Measurements from ENCODE around the gene TMEM11. TPM values are rescaled to one million over a fixed set of nuclear protein-coding genes. Genes with fewer than 3 reads are reported as not detected.

The TMEM11 gene
- total RNA-seq, 1 donor from 2014 or later = 11.2 TPM

GRCh38 chr17:21177854-21178600 lies 35.9 kb downstream of the TMEM11 start:
- DNase-seq = no peak

GRCh38 chr17:21177401-21177800 lies 36.6 kb downstream of the TMEM11 start:
- DNase-seq = no peak

DNA sequence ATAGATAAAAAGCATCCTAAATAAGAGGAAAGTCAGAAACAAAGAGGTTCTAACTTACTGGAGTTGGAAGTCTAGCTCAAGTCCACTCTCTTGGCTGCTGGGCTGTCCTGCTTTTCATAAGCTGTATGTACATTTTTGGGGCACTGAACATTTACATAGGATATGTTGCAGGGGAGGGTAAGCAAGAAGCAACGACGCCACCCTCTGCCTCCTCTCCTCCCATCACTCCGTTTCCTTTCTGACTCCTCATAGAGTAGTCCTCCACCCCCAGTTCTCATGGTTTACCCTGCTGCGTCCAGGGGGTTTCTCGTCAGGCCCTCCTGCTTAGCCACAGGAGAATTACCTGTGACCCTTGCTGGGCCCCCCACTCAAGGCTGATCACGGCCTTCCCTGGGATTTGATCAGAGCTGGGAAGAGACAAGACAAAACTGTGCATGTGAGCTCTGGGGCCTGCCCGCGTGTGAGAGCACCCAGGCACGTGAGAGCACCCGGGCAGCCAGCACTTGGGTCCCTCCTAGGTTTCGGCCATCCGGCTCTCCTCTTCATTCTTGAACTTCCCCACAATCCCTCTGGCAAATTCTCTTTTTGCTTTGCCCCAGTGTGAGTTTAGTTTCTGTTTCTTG lies 37.1 kb downstream of the TMEM11 start:
- DNase-seq = no peak

DNA sequence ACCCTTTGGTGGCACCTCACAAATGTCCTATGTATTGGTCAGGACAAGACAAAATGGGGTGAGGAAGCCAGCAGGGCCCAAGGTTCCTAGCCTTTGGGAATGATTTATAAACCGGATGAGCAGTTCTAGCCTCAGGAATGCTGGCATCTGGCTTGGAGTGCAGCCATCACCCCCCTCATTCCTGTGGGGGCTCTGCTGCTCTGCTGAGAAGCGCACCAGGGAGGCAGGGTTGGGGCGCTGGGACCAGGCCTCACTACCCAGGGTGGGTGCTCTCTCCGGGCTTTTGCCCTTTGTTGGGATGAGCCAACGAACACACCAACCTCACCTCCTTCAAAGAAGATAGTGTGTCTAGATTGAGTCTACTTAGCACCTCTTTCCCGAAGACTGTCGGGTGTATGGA lies 39.2 kb downstream of the TMEM11 start:
- no peak for DNase-seq

GRCh38 chr17:21174186-21174585 lies 39.8 kb downstream of the TMEM11 start:
- DNase-seq = no peak

DNA sequence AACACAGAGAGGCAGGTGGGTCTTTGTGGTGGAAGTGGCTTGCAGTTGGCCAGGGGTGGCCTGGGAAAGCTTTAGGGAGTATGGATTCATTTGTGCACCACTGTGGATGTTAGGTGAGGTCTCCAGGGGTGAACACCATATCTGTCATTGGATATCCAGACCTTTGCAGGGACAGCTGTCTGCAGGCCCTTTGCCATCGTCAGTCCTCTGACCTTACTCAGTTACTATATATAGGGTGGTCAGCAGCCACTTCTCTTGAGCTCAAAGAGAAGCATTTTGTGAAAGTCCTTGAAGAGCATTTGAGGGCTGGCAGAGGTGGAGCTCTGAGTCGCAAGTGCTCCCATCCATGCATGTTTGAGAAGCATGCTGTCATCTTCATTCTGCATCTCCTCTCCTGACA lies 40.4 kb downstream of the TMEM11 start:
- no peak for DNase-seq

DNA sequence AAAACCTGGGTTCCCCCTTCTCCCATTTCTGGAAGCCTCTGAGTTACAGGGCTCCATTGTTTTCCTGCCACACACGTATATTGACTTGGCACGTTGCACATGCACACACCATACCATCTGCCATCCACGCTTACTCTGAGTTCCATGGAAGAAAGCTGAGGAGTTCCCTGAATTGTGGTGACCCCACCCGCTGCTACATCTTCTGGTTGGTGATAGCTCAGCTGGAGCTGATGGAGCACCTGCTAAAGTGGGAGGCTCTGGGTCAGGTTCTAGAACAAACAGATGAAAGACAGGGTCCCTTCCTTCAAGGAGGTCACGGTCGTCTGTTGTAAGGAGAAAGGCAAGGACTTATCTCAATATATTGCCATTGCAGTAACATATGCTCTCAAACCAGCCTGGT lies 41.1 kb downstream of the TMEM11 start:
- DNase-seq = no peak

DNA sequence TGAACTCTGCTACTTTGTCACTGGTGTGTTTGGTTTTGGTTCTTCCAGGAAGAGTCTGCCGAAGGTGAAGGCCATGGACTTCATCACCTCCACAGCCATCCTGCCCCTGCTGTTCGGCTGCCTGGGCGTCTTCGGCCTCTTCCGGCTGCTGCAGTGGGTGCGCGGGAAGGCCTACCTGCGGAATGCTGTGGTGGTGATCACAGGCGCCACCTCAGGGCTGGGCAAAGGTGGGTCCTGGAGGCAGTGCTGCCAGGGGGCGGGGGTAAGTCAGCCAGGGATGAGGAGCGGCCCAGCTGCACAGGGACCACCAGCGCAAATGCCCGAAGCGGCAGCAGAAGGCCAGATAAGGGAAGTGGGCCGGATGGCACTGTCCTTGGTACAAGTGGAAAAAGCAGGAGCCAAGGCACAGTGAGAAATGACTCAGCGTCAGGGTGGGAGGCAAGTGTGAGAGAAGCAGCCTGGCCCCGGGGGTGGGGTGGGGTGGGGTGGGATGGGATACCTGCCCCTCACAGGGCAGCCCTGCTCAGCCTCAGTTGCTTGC lies 41.9 kb downstream of the TMEM11 start:
- DNase-seq = no peak

DNA sequence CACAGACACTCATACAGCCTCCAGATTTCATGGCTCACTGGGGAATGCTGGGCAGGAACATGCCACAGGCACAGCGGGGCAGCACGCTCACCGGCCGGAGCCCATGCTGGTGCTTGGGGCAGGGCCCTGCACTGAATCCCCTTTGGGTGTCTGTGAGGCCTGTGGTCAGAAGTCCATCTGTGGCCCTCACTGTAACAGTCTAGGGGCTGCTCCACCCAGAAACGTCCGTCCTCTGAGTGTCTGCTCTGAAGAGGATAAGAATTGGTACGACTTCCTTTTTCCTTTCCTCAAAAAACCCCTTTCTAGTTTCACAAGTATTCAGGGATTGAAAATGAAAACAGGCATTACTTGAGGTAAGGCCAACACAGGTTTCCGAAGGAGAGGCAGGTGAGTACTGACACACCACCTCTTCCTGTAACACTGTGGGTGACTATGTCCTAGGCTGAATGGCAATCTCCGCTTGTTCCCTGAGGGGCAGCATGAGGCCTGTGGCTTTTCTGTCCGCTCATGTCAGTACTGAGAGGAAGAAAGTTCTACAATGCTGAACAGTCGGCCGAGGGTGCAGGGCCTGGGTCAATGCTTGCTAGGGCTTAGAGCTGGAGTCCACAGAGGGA lies 42.5 kb downstream of the TMEM11 start:
- DNase-seq = no peak

GRCh38 chr17:21170809-21171208 lies 43.2 kb downstream of the TMEM11 start:
- no peak for DNase-seq

- no peak for DNase-seq
Observed at GRCh38 chr17:21169496-21169895, 44.5 kb downstream of the TMEM11 start.

GRCh38 chr17:21168555-21168865 lies 45.5 kb downstream of the TMEM11 start:
- no peak for DNase-seq

DNA sequence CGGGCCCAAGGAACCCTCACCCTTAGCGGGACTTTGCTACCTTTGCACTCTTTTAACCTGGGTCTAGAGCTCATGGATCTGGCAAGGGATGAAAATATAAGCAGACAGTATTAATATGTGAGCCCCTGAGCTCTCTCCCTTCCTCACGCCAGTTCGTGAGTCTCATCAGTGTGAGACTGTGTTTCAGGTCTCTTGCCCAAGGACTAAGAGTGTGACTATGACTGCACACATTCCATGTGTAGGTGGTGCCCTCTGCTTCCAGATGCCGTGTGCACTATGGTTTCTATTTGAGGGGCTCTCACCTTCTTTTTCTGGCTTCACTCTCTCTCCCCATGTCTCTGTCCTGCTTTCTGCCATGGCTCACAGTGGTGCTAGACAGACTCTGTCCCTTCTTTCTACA lies 46.7 kb downstream of the TMEM11 start:
- no peak for DNase-seq

DNA sequence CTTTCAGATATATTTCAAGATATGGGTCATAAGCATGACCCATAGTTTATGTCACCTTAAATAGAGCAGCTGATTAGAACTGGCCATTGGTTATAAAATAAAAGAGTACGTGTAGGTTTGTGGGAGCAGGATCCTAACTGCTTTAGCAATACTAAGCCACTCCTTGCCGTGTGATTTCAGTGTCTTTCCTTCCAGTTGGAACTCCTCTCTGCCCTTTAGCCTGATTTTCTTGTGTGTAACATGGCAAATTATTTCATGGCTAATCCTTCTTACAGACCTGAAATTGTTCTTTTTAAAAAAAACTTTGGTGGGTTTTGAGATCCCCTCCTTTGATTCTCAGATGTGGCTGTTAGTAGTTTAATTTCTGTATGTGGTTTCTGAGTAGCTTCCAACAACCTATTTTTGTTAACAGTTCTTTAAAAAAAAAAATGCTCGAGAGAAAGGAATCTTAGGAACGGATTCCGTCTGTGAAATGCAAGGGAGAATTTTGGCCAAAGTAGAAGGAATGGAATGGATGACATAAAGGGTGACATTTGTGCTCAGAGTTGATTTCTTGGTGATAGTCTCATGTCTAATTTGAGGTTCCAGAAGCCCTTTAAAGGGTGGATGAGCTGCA lies 47.3 kb downstream of the TMEM11 start:
- DNase-seq = no peak

DNA sequence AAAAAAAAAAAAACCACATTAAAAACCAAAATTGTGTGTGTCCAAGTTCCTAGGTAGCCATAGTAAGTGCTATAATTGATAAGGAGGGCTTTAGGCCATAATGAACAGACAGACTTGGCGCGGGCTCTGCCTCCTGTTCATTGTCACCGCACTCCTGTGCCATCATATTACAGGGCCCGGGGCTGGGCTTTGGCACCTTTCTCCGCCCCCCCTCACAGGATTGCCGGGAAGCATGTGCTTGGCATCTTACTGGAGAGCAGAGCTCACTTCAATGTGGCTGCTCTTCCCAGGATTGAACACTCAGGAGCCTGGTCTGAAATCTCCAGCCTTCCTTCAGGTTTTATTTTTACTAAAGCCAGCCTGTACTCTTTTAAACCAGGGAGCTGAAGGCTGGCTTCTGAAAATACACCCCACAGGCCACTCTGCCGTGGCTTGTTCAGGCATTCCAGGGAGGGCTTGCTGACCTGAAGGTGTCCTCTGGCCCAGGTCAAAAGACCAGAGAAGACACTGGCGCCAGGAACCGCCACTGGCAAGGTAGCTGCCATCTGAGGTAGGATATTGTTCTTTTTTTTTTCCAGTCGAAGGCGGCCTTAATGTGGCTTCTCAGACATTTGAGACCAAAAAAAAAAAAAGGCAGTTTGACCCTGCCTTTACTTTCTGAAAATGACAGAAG lies 47.9 kb downstream of the TMEM11 start:
- no peak for DNase-seq

GRCh38 chr17:21164620-21165019 lies 49.3 kb downstream of the TMEM11 start:
- no peak for DNase-seq

GRCh38 chr17:21164216-21164615 lies 49.7 kb downstream of the TMEM11 start:
- no peak for DNase-seq

DNA sequence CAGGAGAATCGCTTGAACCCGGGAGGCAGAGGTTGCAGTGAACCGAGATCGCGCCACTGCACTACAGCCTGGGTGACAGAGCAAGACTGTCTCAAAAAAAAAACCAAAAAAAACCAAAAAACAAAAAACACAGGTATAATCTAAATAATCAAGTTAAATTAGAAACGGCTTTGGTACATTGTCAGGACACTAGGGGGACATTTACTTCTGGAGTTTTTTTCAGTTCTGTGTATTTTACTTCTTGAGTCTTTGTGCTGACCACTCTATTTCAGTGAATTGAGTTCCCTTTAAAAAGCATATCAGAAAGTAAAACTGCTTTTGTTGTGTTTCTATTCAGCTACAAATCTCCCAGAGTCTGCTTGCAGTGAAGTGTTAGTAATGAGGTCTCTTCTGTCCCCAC lies 50.9 kb downstream of the TMEM11 start:
- no peak for DNase-seq

GRCh38 chr17:21162394-21162775 lies 51.6 kb downstream of the TMEM11 start:
- DNase-seq = no peak

DNA sequence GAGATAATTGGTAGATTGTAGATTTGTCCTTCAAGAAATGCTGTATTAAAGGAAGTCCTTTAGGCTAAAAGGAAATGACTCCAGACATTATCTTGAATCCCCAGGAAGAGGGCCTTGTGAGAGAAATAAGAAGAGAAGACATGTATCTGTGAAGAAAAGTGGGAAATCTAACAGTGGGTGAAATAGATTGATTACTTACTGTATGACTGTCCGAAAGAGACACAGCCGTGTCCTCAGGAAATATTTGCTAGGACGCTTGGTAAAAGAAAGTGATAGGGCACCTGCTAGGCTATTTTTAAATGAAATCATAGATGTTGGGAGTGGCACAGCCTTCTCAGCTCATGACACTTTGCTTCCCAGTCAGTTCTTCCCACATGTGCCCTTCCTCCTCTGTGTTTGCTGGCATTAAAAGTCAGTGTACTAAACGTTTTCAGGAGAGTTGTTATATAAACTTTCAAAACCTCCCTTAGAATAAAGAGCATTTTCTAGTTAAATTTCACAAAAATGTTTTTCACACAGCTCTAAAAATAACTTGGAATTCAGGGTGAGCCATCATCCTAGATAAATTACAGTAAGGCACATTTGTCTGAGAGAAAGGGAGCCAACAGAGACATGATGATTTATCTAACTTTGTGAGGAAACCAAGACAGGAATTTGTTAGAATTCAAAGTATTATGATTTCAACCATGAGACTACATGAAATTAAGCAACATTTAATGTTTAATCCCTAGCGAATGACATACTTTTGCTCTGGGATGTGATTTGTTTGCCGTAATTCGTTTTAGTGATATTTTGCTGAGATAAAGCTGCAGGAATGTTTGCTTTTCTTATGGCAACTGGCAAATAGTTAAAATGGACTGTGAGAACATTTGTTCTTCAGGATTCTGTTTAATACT lies 52.2 kb downstream of the TMEM11 start:
- DNase-seq = no peak

- no peak for DNase-seq
Observed at GRCh38 chr17:21160401-21160800, 53.6 kb downstream of the TMEM11 start.

Measured in occipital lobe (tissue), 2 donors.